HG03558 (cell line): ENCODE data around the gene RAD51B.

Source experiments
- ATAC-seq: cut with Tn5 transposase; IDR thresholded peaks from one replicate; pipeline ENCODE4 v1.9.1; 2021; ENCODE audit warnings: moderate number of reproducible peaks; ENCODE audit not compliant: unreplicated experiment; ENCODE audit errors: extremely low read depth

The RAD51B gene

GRCh38 chr14:67887478-67887877 is 67.9 kb downstream of the RAD51B start:
- no peak for ATAC-seq

- no peak for ATAC-seq
These were observed 69.9 kb downstream of the RAD51B start for GRCh38 chr14:67889455-67889854.

GRCh38 chr14:67892466-67893100 is 73.0 kb downstream of the RAD51B start:
- ATAC-seq: no peak

- no peak for ATAC-seq
These were observed 80.7 kb downstream of the RAD51B start for GRCh38 chr14:67900231-67900630.

- no peak for ATAC-seq
These were observed 88.6 kb downstream of the RAD51B start for GRCh38 chr14:67908052-67908754.

- no peak for ATAC-seq
These were observed 92.0 kb downstream of the RAD51B start for GRCh38 chr14:67911562-67911961.

GRCh38 chr14:67916430-67916829 is 96.9 kb downstream of the RAD51B start:
- no peak for ATAC-seq

GRCh38 chr14:67917006-67917405 is 97.4 kb downstream of the RAD51B start:
- ATAC-seq: no peak

- no peak for ATAC-seq
These were observed 99.3 kb downstream of the RAD51B start for GRCh38 chr14:67918838-67919237.

- no peak for ATAC-seq
These were observed 99.9 kb downstream of the RAD51B start for GRCh38 chr14:67919259-67920032.

GRCh38 chr14:67926821-67927220 is 107.2 kb downstream of the RAD51B start:
- ATAC-seq: no peak

GRCh38 chr14:67927244-67927643 is 107.7 kb downstream of the RAD51B start:
- ATAC-seq: no peak

- no peak for ATAC-seq
These were observed 108.8 kb downstream of the RAD51B start for GRCh38 chr14:67928375-67928774.

GRCh38 chr14:67932708-67933246 is 113.2 kb downstream of the RAD51B start:
- ATAC-seq: no peak

GRCh38 chr14:67933266-67933665 is 113.7 kb downstream of the RAD51B start:
- ATAC-seq: no peak

GRCh38 chr14:67934087-67934486 is 114.5 kb downstream of the RAD51B start:
- ATAC-seq: no peak

GRCh38 chr14:67934862-67935261 is 115.3 kb downstream of the RAD51B start:
- no peak for ATAC-seq

- no peak for ATAC-seq
These were observed 115.8 kb downstream of the RAD51B start for GRCh38 chr14:67935371-67935770.

GRCh38 chr14:67938071-67938470 is 118.5 kb downstream of the RAD51B start:
- no peak for ATAC-seq

- no peak for ATAC-seq
These were observed 121.2 kb downstream of the RAD51B start for GRCh38 chr14:67940486-67941455.
